GM23338 (cell line): ENCODE measurements around the gene EFNA4. TPM values are rescaled to one million over a fixed set of nuclear protein-coding genes. Genes with fewer than 3 reads are reported as not detected.

ENCODE experiments used
- ATAC-seq: fragments of 200-7000 bp; cut with Tn5 transposase; 3 replicates; pipeline ENCODE4 v1.9.1; 2020
- DNase-seq: peaks from one replicate; pipeline ENCODE4 v3.0.0-alpha.2; 2015; ENCODE audit warnings: low spot score
- H2AFZ ChIP-seq: fragments of 200-600 bp; sonication (generic); 2 replicates; pipeline ENCODE4 v1.8.0; 2016; ENCODE audit warnings: antibody characterized with exemption, mild to moderate bottlenecking, moderate library complexity
- H3F3A ChIP-seq: fragments of 200-600 bp; sonication (generic); replicated peaks from 2 replicates; pipeline ENCODE4 v1.8.0; 2017; ENCODE audit warnings: antibody characterized with exemption, mixed run types, low read depth
- H3K27ac ChIP-seq: fragments of 200-600 bp; sonication (generic); 2 replicates; pipeline ENCODE4 v1.6.1; 2016; ENCODE audit warnings: low read depth
- H3K27me3 ChIP-seq: fragments of 200-600 bp; sonication (generic); 2 replicates; pipeline ENCODE4 v1.8.0; 2016; ENCODE audit warnings: mild to moderate bottlenecking, mixed run types, moderate library complexity; ENCODE audit not compliant: insufficient read depth
- H3K36me3 ChIP-seq: fragments of 200-600 bp; sonication (generic); 2 replicates; pipeline ENCODE4 v1.8.0; 2016; ENCODE audit warnings: mild to moderate bottlenecking; ENCODE audit not compliant: insufficient read depth
- H3K4me1 ChIP-seq: fragments of 200-600 bp; sonication (generic); 2 replicates; pipeline ENCODE4 v1.8.0; 2016; ENCODE audit warnings: mild to moderate bottlenecking, moderate library complexity; ENCODE audit not compliant: insufficient read depth
- H3K4me2 ChIP-seq: fragments of 200-600 bp; sonication (generic); 2 replicates; pipeline ENCODE4 v1.7.1; 2017; ENCODE audit warnings: mixed run types
- H3K4me3 ChIP-seq: fragments of 200-600 bp; sonication (generic); 2 replicates; pipeline ENCODE4 v1.6.1; 2016; ENCODE audit warnings: mixed run types
- H3K79me2 ChIP-seq: fragments of 200-600 bp; sonication (generic); replicated peaks from 2 replicates; pipeline ENCODE4 v1.8.0; 2017; ENCODE audit warnings: mild to moderate bottlenecking; ENCODE audit not compliant: insufficient read depth
- H3K9me2 ChIP-seq: fragments of 200-600 bp; sonication (generic); 2 replicates; pipeline ENCODE4 v1.8.0; 2017; ENCODE audit not compliant: insufficient read depth
- H4K20me1 ChIP-seq: fragments of 200-600 bp; sonication (generic); replicated peaks from 2 replicates; pipeline ENCODE4 v1.8.0; 2017; ENCODE audit warnings: mild to moderate bottlenecking; ENCODE audit not compliant: insufficient read depth
- H3K27ac Mint-ChIP-seq: 2 replicates; pipeline ENCODE4 v1.8.0; 2020; ENCODE audit warnings: inconsistent platforms, mild to moderate bottlenecking, moderate library complexity, mixed read lengths
- H3K27me3 Mint-ChIP-seq: 3 replicates; pipeline ENCODE4 v1.8.0; 2022; ENCODE audit warnings: low read depth, mild to moderate bottlenecking, moderate library complexity, mixed read lengths, inconsistent platforms; ENCODE audit not compliant: insufficient read depth, poor library complexity
- H3K36me3 Mint-ChIP-seq: 3 replicates; pipeline ENCODE4 v1.8.0; 2021; ENCODE audit warnings: low read depth, mild to moderate bottlenecking, inconsistent platforms, moderate library complexity, mixed read lengths
- H3K4me1 Mint-ChIP-seq: 3 replicates; pipeline ENCODE4 v1.8.0; 2020; ENCODE audit warnings: mild to moderate bottlenecking, inconsistent platforms, mixed read lengths
- H3K4me3 Mint-ChIP-seq: 3 replicates; pipeline ENCODE4 v1.8.0; 2021; ENCODE audit warnings: moderate library complexity, mild to moderate bottlenecking, inconsistent platforms, mixed read lengths
- H3K9me3 Mint-ChIP-seq: 3 replicates; pipeline ENCODE4 v1.8.0; 2020; ENCODE audit warnings: moderate library complexity, mild to moderate bottlenecking, inconsistent platforms, mixed read lengths
- CREB1 ChIP-seq: fragments of 250-450 bp; sonication (Bioruptor Pico); IDR thresholded peaks from 2 replicates; pipeline ENCODE4 v1.5.0; 2020; ENCODE audit warnings: low read depth, mild to moderate bottlenecking, moderate library complexity
- EZH2 ChIP-seq: fragments of 200-600 bp; sonication (generic); IDR thresholded peaks from one replicate; pipeline ENCODE4 v1.8.0; 2017; ENCODE audit warnings: antibody characterized with exemption, mild to moderate bottlenecking, low read depth; ENCODE audit not compliant: unreplicated experiment
- EZH2phosphoT487 ChIP-seq: fragments of 200-600 bp; sonication (generic); IDR thresholded peaks from one replicate; pipeline ENCODE4 v1.8.1; 2018; ENCODE audit warnings: antibody characterized with exemption; ENCODE audit not compliant: unreplicated experiment
- JUNB ChIP-seq: IDR thresholded peaks from one replicate; pipeline ENCODE4 v1.6.1; 2016; ENCODE audit warnings: antibody characterized with exemption; ENCODE audit not compliant: unreplicated experiment
- NANOG ChIP-seq: IDR thresholded peaks from 2 replicates; pipeline ENCODE4 v1.6.1; 2016; ENCODE audit warnings: antibody characterized with exemption, borderline replicate concordance
- POLR2AphosphoS5 ChIP-seq: IDR thresholded peaks from 2 replicates; pipeline ENCODE4 v1.6.1; 2016; ENCODE audit warnings: antibody characterized with exemption, low read depth
- STAT1 ChIP-seq: IDR thresholded peaks from one replicate; pipeline ENCODE4 v1.6.1; 2016; ENCODE audit warnings: antibody characterized with exemption; ENCODE audit not compliant: unreplicated experiment
- ZNF114 ChIP-seq: fragments of 250-450 bp; sonication (Bioruptor Pico); IDR thresholded peaks from 2 replicates; pipeline ENCODE4 v1.5.0; 2020; ENCODE audit warnings: mild to moderate bottlenecking, moderate library complexity
- ZNF331 ChIP-seq: fragments of 250-450 bp; sonication (Bioruptor Pico); IDR thresholded peaks from 2 replicates; pipeline ENCODE4 v1.5.0; 2020; ENCODE audit warnings: low read depth, mild to moderate bottlenecking, moderate library complexity
- polyA plus RNA-seq: library from polyadenylated mRNA; unstranded; fragments of >200 nt; fragmentation: Nextera tagmentation; extraction: Ambion mirVana; gene quantifications from 2 replicates; pipeline ENCODE4 v1.2.1, GENCODE V29; 2016
- total RNA-seq: library from RNA; depleted of rRNA; stranded (reverse); fragments of >200 nt; shearing (Covaris generic); gene quantifications from 2 replicates; pipeline ENCODE4 v1.2.3, GENCODE V29; 2014
- TF ChIP-seq, protein P1 (sequence below): IDR thresholded peaks from 2 replicates; pipeline ENCODE4 v1.6.1; 2016; ENCODE audit warnings: antibody characterized with exemption
- TF ChIP-seq, protein P2 (sequence below): IDR thresholded peaks from one replicate; pipeline ENCODE4 v1.6.1; 2018; ENCODE audit warnings: antibody characterized with exemption; ENCODE audit not compliant: unreplicated experiment
- TF ChIP-seq, protein P3 (sequence below): fragments of 250-450 bp; sonication (Bioruptor Pico); IDR thresholded peaks from 2 replicates; pipeline ENCODE4 v1.5.0; 2020; ENCODE audit warnings: mild to moderate bottlenecking, moderate library complexity
- TF ChIP-seq, protein P4 (sequence below), 2 experiments: fragments of 200-600 bp in 1 of 2; sonication (generic) in 1 of 2; conservative IDR thresholded peaks; 2 replicates each; pipeline versions ENCODE4 v1.5.1 to v1.6.1; 2016 to 2017; ENCODE audit warnings: antibody characterized with exemption in 2 of 2, low read depth in 2 of 2, mild to moderate bottlenecking in 2 of 2, moderate library complexity in 1 of 2

EFNA4 gene
- total and polyA plus RNA-seq, 2 experiments from 2014 or later = 11.1 to 22.9 TPM

DNA sequence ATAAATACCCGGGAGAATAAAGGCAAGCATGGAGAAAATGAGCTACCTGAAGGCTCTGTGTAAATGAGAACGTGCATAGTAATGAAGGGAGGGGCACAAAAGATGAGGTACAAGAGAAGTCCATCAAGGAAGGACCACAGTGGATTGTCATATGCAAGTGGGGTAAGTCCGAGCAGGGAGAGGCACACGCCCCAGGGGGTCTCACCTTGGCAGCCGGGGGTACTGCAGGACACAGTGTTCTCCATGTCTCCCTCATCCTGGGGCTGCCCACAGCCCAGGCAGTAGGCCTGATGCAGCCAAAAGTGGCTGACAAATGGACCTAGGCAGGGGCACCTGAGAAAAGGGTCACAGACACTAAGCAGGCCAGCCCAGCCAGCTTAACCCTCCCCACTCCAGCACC is 39.9 kb upstream of the EFNA4 start:
- Histone ChIP-seq H3K27me3 (no peaks in the 10 kb centered on the region), H3K4me2 (no peak overlapping the region), H3K27ac (no peak overlapping the region), H3K36me3 (no peaks in the 10 kb centered on the region), H3F3A (no peaks in the 10 kb centered on the region), H3K4me3 (no peak overlapping the region), H3K4me1 (peaks cover under 1% of the 10 kb centered on the region; the same call in 1 of the 2 replicates), H4K20me1 (no peaks in the 10 kb centered on the region), H3K79me2 (no peaks in the 10 kb centered on the region), H2AFZ (no peak overlapping the region), H3K9me2 (no peaks in the 10 kb centered on the region)
- Mint-ChIP-seq H3K4me3 (no peak overlapping the region), H3K36me3 (peaks cover 4% of the 10 kb centered on the region; the same call in 2 of the 3 replicates), H3K27ac (no peak overlapping the region), H3K27me3 (peaks cover 22% of the 10 kb centered on the region), H3K9me3 (no peaks in the 10 kb centered on the region), H3K4me1 (peaks cover 23% of the 10 kb centered on the region)
- ATAC-seq (no peak), DNase-seq (no peak)
- TF ChIP-seq ZNF114 (CRISPR knock-in tag) (no peak), NANOG (no peak), POLR2AphosphoS5 (no peak), ZNF331 (CRISPR knock-in tag) (no peak), JUNB (no peak), EZH2 (no peak), STAT1 (no peak), CREB1 (CRISPR knock-in tag) (no peak), EZH2phosphoT487 (no peak)
- TF ChIP-seq, protein P1, sequence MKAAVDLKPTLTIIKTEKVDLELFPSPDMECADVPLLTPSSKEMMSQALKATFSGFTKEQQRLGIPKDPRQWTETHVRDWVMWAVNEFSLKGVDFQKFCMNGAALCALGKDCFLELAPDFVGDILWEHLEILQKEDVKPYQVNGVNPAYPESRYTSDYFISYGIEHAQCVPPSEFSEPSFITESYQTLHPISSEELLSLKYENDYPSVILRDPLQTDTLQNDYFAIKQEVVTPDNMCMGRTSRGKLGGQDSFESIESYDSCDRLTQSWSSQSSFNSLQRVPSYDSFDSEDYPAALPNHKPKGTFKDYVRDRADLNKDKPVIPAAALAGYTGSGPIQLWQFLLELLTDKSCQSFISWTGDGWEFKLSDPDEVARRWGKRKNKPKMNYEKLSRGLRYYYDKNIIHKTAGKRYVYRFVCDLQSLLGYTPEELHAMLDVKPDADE = no peak
- TF ChIP-seq, protein P2, sequence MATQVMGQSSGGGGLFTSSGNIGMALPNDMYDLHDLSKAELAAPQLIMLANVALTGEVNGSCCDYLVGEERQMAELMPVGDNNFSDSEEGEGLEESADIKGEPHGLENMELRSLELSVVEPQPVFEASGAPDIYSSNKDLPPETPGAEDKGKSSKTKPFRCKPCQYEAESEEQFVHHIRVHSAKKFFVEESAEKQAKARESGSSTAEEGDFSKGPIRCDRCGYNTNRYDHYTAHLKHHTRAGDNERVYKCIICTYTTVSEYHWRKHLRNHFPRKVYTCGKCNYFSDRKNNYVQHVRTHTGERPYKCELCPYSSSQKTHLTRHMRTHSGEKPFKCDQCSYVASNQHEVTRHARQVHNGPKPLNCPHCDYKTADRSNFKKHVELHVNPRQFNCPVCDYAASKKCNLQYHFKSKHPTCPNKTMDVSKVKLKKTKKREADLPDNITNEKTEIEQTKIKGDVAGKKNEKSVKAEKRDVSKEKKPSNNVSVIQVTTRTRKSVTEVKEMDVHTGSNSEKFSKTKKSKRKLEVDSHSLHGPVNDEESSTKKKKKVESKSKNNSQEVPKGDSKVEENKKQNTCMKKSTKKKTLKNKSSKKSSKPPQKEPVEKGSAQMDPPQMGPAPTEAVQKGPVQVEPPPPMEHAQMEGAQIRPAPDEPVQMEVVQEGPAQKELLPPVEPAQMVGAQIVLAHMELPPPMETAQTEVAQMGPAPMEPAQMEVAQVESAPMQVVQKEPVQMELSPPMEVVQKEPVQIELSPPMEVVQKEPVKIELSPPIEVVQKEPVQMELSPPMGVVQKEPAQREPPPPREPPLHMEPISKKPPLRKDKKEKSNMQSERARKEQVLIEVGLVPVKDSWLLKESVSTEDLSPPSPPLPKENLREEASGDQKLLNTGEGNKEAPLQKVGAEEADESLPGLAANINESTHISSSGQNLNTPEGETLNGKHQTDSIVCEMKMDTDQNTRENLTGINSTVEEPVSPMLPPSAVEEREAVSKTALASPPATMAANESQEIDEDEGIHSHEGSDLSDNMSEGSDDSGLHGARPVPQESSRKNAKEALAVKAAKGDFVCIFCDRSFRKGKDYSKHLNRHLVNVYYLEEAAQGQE = no peak
- TF ChIP-seq, protein P3, sequence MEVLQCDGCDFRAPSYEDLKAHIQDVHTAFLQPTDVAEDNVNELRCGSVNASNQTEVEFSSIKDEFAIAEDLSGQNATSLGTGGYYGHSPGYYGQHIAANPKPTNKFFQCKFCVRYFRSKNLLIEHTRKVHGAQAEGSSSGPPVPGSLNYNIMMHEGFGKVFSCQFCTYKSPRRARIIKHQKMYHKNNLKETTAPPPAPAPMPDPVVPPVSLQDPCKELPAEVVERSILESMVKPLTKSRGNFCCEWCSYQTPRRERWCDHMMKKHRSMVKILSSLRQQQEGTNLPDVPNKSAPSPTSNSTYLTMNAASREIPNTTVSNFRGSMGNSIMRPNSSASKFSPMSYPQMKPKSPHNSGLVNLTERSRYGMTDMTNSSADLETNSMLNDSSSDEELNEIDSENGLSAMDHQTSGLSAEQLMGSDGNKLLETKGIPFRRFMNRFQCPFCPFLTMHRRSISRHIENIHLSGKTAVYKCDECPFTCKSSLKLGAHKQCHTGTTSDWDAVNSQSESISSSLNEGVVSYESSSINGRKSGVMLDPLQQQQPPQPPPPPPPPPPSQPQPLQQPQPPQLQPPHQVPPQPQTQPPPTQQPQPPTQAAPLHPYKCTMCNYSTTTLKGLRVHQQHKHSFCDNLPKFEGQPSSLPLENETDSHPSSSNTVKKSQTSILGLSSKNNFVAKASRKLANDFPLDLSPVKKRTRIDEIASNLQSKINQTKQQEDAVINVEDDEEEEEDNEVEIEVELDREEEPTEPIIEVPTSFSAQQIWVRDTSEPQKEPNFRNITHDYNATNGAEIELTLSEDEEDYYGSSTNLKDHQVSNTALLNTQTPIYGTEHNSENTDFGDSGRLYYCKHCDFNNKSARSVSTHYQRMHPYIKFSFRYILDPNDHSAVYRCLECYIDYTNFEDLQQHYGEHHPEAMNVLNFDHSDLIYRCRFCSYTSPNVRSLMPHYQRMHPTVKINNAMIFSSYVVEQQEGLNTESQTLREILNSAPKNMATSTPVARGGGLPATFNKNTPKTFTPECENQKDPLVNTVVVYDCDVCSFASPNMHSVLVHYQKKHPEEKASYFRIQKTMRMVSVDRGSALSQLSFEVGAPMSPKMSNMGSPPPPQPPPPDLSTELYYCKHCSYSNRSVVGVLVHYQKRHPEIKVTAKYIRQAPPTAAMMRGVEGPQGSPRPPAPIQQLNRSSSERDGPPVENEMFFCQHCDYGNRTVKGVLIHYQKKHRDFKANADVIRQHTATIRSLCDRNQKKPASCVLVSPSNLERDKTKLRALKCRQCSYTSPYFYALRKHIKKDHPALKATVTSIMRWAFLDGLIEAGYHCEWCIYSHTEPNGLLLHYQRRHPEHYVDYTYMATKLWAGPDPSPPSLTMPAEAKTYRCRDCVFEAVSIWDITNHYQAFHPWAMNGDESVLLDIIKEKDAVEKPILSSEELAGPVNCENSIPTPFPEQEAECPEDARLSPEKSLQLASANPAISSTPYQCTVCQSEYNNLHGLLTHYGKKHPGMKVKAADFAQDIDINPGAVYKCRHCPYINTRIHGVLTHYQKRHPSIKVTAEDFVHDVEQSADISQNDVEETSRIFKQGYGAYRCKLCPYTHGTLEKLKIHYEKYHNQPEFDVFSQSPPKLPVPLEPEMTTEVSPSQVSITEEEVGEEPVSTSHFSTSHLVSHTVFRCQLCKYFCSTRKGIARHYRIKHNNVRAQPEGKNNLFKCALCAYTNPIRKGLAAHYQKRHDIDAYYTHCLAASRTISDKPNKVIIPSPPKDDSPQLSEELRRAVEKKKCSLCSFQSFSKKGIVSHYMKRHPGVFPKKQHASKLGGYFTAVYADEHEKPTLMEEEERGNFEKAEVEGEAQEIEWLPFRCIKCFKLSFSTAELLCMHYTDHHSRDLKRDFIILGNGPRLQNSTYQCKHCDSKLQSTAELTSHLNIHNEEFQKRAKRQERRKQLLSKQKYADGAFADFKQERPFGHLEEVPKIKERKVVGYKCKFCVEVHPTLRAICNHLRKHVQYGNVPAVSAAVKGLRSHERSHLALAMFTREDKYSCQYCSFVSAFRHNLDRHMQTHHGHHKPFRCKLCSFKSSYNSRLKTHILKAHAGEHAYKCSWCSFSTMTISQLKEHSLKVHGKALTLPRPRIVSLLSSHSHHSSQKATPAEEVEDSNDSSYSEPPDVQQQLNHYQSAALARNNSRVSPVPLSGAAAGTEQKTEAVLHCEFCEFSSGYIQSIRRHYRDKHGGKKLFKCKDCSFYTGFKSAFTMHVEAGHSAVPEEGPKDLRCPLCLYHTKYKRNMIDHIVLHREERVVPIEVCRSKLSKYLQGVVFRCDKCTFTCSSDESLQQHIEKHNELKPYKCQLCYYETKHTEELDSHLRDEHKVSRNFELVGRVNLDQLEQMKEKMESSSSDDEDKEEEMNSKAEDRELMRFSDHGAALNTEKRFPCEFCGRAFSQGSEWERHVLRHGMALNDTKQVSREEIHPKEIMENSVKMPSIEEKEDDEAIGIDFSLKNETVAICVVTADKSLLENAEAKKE (CRISPR knock-in tag) = no peak
- TF ChIP-seq, protein P4, sequence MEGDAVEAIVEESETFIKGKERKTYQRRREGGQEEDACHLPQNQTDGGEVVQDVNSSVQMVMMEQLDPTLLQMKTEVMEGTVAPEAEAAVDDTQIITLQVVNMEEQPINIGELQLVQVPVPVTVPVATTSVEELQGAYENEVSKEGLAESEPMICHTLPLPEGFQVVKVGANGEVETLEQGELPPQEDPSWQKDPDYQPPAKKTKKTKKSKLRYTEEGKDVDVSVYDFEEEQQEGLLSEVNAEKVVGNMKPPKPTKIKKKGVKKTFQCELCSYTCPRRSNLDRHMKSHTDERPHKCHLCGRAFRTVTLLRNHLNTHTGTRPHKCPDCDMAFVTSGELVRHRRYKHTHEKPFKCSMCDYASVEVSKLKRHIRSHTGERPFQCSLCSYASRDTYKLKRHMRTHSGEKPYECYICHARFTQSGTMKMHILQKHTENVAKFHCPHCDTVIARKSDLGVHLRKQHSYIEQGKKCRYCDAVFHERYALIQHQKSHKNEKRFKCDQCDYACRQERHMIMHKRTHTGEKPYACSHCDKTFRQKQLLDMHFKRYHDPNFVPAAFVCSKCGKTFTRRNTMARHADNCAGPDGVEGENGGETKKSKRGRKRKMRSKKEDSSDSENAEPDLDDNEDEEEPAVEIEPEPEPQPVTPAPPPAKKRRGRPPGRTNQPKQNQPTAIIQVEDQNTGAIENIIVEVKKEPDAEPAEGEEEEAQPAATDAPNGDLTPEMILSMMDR (conservative IDR thresholded peaks at IDR 0.05; ENCODE audit: low read depth in 2 of 2) = no peak
